NCI-H2081 treated with DMSO at 0.1 percent for 48 hours (cell line): ENCODE results near the gene DNAJC24.
"Not testable (repeated sequence)": the region's sequence is repeated elsewhere in the genome, so short reads cannot be mapped to it uniquely, and the experiment has no call there.

Experiments used
- DNase-seq: peaks from one replicate; lab custom pipeline; 2025; lab: John Stamatoyannopoulos, UW

The DNAJC24 gene, protein sequence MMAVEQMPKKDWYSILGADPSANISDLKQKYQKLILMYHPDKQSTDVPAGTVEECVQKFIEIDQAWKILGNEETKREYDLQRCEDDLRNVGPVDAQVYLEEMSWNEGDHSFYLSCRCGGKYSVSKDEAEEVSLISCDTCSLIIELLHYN

DNA sequence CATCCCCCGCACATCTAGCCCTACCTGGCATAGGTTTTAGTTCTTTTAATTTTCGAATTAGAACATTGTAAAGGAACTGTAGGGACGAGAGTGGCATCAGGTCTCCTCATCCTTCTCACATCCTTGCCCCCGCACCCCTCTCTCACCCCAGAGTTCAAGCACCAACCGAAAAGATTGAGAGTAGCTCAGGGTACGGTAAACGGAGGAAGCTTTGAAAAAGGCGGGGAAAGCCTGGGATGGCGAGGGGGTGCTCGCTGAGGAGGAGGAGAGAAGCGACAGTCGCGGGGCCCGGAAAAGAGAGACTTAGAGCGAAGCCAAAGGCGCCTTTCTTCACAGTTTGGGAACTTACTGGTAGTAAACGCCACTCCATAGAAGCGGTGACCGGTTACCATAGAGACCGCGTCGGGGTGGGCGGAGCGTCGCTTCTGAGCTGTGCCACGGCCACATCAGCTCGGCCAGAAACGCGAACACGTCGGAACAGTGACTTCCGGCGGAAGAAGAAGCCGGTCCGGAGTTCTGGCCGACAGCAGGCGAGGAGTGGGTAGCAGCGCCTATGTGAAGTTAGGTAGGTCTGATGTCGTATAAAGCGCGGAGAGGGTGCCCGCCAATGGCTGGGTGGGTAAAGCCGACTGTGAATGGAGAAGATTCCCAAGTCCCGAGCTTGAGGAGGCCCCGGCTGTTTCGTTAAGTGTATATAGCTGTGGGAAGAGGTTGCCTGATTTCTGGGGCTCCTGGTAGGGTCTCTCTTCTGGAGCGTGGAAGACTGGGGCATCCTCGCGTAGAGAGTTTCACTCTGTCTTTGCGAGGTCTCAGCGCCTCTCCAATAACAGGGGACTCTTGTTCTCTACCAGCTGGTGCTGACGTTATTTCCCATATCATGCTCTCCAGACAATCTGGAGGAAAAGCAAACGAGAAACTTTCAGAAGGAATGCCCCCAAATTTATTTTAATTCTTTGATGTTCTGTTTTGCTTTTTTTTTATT is at the start of gene DNAJC24, which contains the start of gene DCDC1:
Gene DNAJC24, plus strand, starts transcription at position 513 of the 982 bp plus-strand sequence. CDS start 889 bp downstream, outside the sequence.
Gene DCDC1, minus strand, starts transcription at position 392 of the 982 bp plus-strand sequence. CDS start 41,459 bp downstream, outside the sequence.
- peak; percentile 82 for DNase-seq

DNA sequence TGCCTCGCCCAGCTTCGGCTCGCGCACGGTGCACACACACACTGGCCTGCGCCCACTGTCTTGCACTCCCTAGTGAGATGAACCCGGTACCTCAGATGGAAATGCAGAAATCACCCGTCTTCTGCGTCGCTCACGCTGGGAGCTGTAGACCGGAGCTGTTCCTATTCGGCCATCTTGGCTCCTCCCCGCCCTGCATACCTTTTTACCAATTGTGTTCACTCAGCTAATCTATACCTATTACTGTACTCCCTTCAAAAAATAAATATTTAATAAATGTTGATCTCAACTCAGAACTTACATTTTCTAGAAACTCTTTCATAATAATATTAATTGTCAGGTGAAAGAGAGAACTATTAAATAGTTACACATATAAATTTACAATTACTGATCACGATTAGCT is 48.2 kb upstream of the DNAJC24 start:
- not testable (repeated sequence) for DNase-seq

DNA sequence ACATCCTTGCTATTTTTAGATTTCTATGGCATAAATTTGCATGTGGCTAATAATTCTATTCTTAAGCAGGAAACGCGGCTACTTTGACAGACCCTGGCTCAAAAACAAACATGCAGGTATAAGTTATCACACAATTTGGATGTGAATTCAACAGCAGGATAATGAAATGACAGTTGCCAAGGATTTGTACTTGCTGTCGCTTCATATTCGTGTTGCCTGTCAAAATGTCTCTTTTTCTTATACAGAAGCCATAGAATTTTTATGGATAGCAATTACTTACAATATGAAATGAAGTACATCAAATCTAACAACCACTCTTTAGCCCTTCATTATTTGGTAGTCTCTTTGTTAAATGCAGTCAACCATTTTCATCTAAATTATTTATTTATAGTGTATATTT is 46.5 kb upstream of the DNAJC24 start:
- no peak for DNase-seq

DNA sequence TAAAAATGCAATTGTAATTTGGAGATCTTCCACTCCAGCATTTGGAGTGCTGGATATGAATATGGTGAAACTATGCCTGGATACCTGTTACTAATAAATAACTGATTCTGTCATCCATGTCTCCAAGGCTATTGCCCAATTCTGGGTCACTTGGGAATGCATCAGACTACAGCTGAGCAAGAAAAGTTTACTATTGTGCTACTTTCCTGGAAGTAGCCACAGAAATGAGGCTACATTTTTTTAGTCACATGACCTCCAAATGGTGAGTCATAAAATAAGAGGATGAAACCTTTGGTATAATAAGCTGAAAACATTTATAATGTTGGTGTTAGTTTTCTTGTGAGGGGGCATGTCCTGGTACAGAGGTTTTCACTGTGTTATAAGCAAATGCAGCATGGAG is 44.5 kb upstream of the DNAJC24 start:
- DNase-seq, result no peak

DNA sequence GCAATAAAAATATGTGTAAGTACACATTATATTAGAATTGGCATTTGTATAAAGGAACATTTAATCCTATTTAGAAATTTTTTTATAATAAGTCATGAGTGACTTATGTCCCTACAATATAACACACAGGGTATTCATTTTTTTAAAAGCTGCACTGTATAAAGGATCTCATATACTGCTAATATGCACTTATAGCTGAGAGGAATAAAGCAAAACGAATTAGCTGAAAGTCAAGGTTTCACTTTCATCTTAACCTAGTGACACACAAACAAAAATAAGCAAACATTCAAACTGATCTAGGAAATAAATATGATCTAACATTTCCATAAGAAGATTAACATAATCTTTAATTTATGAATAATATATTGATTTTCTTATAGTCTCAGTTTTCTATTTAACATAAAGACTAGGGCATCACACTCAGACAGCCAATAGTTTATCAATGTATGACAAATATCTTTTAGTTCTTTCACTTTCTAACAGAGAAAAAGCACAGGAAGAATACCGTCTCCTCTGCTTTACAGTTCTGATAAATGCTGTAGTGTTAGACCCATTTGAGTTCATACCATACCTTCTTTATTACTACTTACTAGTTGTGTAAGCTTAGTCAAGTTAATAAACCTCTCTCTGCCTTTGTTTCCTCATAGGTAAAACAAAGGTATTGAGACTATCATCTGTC is 43.1 kb upstream of the DNAJC24 start:
- no peak for DNase-seq

DNA sequence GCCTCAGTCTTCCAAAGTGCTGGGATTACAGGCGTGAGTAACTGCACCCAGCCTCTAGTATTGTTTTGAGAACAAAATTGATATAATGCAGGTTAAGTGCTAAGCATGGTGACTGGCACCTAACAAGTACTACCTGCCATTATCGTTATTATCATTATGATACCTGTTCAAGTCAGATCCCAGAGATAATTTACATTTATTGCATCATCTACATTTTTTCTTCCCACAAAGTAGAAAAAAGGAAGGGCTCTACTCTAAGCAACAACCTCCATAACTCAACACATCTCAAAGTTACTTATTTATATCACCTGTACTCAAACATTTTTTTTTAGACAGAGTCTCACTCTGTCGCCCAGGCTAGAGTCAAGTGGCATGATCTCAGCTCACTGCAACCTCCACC is 42.2 kb upstream of the DNAJC24 start:
- no peak for DNase-seq

DNA sequence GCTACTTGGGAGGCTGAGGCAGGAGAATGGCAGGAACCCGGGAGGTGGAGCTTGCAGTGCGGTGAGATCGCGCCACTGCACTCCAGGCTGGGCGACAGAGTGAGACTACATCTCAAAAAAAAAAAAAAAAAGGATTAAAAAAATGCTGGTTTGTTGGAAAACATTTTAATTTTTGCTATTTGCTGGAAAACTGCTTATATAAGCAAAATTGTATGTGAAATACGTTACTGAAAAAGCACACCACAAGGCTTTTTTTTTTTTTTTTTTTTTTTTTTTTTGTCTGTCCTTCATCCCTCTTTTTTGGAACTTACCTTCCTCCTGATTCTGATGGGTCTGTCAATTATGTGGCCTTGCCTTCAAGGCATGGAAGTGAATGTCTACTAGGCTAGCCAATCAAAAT is 41.0 kb upstream of the DNAJC24 start:
- DNase-seq, result no peak

DNA sequence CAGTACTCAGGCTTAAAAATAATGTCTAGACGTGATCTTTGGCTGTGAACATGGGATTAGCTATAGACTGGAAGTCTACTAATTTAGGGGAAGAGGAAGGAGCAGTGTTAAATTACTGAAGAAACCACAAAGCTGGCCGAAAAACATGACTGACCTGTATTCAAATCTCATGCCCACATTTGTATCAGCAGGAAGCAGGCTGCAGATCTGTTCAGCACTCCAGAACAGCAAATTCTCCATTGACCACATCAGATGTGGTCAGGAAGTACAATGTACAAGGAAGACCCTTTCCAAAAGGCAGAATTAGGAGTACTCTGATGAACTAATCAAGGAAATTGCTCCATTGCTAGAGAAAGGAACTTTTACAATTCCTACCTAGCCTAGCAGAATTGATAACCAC is 31.9 kb upstream of the DNAJC24 start:
- DNase-seq, result no peak

DNA sequence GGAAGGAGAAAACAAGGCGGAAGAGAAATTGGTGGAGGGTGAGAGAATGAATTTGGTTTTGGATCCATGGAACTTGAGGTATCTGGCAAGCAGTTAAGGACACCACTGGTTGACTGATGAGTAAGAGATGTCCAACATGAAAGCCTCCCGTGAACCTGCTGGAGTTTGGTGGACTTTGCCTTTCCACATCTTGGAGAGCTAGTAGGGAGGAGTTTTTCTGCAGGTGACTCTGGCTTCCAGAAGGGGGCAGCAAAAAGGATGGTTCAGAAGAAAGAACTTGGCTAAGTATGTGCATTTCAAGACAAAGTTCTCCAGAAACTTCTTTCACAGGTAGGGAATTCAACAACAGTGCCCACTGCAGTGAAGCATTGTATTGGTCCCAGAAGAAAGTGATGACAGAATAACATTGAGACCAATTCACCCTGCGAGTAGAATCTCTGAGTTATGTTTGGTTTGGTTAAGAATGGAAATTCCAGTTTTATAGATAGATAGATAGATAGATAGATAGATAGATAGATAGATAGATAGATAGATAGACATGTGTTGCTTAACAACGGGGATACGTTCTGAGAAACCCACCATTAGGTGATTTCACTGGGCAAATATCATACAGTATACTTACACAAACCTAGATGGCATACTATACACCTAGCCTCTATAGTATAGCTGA is 28.6 kb upstream of the DNAJC24 start:
- DNase-seq, result no peak

DNA sequence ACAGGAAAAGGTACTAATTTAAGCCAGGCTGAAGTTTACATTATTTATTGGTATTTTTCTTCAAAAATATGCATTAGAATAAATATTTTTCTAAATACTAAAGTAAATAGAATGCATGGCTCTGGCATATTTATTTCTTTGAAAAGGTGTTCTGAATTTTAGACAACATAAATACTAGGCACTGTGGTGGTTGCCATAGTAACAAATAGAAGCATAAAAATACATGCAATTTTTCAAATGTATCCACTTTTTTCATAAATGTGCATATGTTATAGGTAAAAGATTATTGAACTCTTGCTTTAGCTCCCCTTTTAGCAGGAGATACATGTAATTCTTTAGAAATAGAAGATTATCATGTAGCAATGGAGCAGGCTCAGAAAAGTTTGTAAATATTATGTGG is 18.5 kb upstream of the DNAJC24 start:
- no peak for DNase-seq

DNA sequence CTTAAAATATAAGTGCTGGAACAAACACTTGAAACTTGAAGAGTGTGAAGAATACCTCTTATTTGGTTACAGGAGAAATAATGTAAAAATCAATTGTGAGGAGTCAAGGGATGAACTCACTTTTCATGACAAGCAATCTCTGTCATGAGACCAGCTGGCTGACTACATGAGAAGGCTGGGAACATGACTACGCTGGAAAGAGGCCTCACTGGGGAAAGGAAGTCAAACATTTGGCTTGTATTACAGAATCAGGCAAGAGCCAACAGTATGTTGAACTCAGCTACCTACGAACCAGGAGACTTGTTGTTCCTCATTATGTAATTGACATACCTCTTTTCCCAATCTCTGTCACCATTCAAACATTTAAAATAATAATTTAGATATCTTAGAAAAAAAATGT is 14.5 kb upstream of the DNAJC24 start:
- no peak for DNase-seq

DNA sequence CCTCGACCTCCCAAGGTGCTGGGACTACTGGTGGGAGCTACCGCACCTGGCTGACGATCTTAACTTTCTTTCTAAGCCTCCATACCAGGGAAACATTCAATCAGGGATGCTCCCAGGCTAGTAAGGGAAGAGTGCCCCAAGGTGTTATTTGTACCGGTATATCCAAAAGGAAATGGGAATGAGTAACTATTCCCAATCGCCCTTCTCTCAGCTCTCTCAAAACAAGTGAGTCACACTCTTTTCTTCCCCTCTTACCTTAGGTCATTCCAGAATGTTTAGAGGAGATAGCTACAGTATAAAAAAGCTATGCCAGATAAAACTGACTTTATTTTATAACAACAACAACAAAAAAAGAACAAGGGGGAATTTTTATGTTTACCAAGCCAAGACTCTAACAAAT is 13.8 kb upstream of the DNAJC24 start:
- no peak for DNase-seq

DNA sequence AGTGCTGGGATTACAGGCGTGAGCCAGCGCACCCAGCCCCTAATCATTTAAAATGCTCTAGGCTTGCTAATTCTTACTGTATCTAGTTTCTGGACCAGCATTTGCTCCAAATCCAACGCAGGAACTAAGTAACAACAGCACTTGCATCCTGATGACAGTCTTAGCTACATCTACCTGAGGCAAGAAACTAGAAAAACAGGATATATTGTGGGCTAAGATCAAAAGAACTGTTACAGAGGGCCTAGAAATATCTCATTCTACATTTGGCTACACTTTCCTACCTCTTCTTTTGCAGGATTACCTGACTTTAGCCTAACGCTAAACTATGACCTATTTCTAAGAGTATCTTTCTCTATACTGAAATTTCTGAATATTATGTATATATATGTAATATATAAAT is 7.9 kb upstream of the DNAJC24 start:
- no peak for DNase-seq

DNA sequence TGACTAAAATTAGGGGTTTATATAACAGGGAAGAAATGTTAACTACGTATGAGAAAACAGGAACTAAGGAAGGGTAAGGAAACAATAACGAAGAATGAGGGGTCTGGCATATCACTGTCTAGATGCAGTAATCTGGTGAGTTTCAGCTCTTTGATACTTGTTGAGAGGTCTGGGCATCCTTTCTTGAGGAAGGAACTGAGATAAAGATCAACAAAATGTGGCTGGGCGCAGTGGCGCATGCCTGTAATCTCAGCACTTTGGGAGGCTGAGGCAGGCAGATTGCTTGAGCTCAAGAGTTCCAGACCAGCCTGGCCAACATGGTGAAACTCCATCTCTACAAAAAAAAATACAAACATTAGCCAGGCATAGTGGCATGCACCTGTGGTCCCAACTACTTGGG is 2.9 kb upstream of the DNAJC24 start:
- no peak for DNase-seq

DNA sequence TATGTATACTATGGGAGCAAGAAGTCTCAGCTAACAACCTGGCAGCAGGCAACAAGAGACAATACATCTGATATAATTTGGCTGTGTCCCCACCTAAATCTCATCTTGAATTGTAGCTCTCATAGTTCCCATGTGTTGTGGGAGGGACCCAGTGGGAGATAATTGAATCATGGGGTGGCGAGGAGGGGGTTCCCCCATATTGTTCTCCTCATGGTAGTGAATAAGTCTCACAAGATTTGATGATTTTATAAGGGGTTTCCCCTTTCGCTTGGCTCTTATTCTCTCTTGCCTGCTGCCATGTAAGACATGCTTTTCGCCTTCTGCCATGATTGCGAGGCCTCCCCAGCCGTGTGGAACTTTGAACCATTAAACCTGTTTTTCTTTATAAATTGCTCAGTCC is 6.2 kb downstream of the DNAJC24 start:
- no peak for DNase-seq

DNA sequence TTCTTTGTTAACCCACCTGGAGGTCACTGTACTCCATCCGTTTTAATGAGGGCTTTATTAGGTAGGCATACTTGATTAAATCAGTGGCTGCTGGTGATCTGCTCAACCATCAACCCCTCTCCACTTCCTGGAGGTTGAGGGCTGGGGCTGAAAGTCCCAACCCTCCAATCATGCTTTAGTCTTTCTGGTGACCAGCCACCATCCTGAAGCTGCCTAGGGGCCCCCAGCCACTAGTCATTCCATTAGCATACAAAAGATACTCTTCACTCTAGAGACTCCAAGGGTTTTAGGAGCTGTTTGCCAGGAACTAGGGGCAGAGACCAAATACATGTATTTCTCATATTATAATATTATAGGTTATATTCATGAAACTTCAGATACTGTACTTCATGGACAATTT is 13.5 kb downstream of the DNAJC24 start:
- no peak for DNase-seq

DNA sequence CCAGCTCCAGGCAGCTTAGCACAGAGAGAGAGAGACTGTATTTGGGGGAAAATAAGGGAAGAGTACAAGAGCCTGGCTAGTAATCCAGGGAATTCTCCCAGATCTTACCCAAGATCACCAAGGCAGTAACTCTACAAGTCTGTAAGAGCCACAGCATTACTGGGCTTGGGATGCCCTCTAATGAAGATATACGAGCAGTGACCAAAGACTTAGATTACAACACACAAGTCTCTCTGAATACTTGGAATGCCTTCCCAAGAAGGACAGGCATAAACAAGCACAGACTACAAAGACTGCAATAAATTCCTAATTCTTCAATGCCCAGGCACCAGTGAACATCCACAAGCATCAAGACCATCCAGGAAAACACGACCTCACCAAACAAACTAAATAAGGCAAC is 17.7 kb downstream of the DNAJC24 start:
- DNase-seq, result no peak

DNA sequence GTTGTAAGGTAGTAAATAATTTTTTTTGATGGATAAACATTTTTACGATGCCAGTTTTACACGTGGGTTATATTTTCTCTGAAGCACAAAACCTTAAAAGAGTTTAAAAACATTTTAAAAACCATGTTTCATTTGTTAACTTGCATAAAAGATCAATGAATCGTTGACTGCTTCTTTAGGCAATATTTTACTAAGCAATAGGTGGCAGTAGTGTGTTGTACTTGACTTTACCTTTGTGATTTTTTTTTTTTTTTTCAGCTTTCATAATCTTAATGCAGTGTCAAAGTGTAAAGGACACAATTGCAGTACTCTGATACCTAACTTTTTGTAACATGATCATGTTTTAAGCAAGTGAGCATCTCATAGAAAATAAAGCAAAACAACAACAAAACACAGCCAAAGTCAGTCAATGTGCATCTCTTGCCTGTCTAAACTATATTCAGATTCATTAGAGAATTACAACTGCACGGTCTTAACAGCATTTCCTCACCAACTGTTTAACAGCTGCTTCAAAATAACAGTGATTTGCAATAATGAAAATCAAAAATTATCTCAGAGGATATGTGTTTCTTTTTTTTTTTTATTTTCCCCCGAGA is 27.7 kb downstream of the DNAJC24 start:
- peak; percentile 35 for DNase-seq

DNA sequence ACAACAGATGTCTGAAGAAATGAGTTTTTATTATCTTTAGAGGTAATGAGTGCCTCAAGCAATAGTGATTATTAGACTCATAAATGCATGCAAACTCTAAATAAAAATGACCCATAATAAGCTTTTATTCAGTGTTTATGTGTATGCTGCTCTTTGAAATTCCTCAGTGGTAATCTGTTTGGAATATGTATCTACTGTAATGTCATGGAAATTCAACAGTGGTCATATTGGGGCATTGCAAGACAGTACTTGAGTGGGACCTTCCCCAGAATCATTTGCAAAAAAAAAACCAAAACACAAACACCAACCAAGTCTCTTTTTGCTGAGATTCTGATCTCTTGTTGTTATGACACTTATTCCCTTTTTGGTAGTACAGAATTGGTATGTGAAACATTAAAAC is 35.0 kb downstream of the DNAJC24 start:
- DNase-seq, result no peak

DNA sequence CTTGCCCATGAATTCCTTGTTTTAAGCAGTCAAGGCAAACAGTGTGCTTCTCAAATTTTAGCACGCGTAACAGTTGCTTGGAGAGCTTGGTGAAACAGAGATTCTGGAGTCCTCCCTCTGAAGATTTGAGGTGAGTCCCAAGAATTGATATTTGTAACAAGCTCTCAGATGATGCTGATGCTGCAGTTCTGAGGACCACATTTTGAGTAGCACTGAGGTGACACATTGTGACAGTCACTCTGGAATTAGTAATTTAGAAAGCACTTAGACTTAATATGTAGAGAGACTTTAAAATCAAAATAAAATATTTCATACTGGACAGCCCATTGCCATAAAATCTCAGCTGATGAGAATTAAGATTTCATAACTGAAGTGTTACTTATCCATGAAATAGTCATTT is 38.5 kb downstream of the DNAJC24 start:
- DNase-seq, result no peak

DNA sequence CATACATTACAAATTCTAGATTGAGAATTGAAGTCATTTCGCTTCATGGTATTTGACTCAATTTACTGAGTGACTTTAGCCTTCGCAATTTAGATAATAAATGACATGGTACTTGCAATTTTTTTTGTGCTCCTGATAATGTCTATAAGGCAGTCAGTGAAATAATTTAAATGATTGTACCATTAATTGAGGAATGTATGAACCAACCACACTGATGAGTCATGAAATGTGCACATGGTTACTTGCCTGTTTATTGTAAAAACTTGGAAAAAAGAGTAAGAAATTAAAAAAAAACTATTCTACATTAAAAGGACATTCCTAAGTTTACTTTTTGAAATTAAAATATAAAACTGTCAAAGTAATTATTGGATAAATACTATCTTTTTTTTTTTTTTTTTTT is 43.3 kb downstream of the DNAJC24 start:
- DNase-seq, result no peak

DNA sequence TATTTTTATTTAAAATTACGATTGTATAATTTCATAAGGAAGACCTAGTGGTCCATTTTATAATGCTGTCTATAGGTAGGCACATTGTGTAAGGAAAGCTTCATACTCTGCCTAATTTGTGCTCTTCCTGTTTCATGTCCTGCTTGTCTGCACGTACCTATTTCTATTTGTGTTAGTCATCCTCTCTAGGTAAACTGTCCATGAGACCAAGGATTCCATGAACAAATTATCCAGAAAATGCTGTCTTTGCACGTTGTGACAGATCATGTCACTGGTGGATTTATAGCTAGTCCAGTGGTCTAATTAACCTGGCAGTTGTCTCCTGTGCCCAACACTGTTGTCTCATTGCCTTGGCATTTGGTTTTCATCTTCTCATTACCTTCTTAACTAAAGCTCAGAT is 44.7 kb downstream of the DNAJC24 start:
- DNase-seq, result no peak
